Measurements from ENCODE around the gene OVOL1.

The OVOL1 gene

DNA sequence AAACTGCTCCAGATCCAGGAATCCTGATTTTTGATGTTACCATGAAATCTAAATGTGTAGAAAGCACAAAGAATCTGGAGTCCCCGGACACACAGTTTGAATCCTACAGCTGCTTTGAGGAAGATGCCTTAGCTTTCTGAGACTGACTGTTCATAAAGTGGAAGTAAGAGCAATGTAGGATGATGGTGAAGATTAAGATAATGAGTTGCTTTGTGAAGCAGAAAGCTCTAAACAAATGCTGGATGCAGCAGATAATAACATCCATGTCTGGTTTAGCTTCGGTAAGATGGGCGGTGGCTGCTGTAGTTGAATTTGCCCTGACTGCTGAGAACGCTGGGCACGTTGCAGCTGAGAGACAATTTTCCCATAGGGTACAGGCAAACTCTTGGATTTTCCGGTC, 20.1 kb downstream of the OVOL1 start (continued):
- no peak for TF ChIP-seq OSR1 (CRISPR knock-in tag; IDR thresholded peaks at IDR 0.05)

DNA sequence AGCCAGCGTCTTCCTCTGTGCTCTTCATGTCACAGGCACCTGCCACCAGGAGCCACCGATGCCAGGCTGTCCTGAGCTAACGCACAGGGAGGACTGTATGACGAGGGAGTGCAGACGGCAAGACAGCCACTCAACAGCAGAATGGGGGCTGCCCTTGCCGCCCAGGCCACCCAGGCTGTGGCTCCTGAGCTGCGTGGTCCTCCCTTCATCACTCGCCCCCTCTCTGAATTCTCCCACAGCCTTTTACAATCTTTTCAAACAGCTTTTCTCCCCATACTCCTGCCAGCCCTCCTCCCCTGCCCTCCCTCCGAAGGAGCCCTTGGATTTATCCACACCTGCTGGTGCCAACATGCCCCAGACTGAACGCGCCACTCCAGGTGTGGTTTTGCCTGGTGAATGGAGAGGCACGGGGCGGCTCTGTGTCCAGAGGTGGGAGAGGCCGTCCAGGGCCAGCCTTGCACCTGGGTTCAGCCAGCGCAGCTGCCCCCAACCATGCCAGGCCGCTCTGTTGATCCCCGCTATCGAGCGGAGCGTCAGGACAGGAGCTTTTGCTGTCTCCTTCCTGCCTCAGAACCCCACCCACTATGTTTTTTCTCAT, 22.0 kb downstream of the OVOL1 start:
- ATAC-seq = no peak; the same call in 2 of the 3 replicates
- TF ChIP-seq, protein P1, sequence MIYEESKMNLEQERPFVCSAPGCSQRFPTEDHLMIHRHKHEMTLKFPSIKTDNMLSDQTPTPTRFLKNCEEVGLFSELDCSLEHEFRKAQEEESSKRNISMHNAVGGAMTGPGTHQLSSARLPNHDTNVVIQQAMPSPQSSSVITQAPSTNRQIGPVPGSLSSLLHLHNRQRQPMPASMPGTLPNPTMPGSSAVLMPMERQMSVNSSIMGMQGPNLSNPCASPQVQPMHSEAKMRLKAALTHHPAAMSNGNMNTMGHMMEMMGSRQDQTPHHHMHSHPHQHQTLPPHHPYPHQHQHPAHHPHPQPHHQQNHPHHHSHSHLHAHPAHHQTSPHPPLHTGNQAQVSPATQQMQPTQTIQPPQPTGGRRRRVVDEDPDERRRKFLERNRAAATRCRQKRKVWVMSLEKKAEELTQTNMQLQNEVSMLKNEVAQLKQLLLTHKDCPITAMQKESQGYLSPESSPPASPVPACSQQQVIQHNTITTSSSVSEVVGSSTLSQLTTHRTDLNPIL (CRISPR knock-in tag; IDR thresholded peaks at IDR 0.05; ENCODE audit: low read depth) = no peak
- no peak for TF ChIP-seq RARB (CRISPR knock-in tag; IDR thresholded peaks at IDR 0.05)
- no peak for TF ChIP-seq ESRRG (CRISPR knock-in tag; IDR thresholded peaks at IDR 0.05)
- TF ChIP-seq ZC3H10 (CRISPR knock-in tag; IDR thresholded peaks at IDR 0.05) = no peak
- no peak for TF ChIP-seq ZFP30 (CRISPR knock-in tag; IDR thresholded peaks at IDR 0.05)
- no peak for TF ChIP-seq GLIS3 (CRISPR knock-in tag; IDR thresholded peaks at IDR 0.05)
- TF ChIP-seq ISL1 (CRISPR knock-in tag; IDR thresholded peaks at IDR 0.05) = no peak
- TF ChIP-seq, protein P2, sequence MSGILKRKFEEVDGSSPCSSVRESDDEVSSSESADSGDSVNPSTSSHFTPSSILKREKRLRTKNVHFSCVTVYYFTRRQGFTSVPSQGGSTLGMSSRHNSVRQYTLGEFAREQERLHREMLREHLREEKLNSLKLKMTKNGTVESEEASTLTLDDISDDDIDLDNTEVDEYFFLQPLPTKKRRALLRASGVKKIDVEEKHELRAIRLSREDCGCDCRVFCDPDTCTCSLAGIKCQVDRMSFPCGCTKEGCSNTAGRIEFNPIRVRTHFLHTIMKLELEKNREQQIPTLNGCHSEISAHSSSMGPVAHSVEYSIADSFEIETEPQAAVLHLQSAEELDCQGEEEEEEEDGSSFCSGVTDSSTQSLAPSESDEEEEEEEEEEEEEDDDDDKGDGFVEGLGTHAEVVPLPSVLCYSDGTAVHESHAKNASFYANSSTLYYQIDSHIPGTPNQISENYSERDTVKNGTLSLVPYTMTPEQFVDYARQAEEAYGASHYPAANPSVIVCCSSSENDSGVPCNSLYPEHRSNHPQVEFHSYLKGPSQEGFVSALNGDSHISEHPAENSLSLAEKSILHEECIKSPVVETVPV (CRISPR knock-in tag; IDR thresholded peaks at IDR 0.05) = no peak
- no peak for TF ChIP-seq BACH2 (CRISPR knock-in tag; IDR thresholded peaks at IDR 0.05; ENCODE audit: borderline replicate concordance)
- no peak for TF ChIP-seq ZNF8 (CRISPR knock-in tag; IDR thresholded peaks at IDR 0.05)

DNA sequence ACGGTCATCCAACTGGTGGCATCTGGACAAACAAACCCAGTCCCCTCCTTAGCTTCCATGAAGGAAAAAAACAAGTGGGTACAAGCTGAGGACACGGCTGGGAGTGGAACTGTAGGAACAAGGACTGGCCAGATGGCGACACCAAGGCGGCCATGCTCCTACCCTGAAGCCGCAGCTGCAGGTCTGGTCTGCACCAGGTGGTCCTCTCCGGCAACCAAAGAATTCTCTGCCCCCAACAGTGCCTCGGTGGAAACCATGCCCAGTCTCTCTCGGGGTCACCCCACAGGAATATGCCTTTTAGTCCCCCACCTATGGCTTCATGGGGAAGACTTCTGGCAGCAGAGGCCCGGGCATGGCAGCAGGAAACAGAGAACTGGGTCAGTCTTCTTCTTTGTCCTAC, 22.6 kb downstream of the OVOL1 start:
- TF ChIP-seq, protein P3, sequence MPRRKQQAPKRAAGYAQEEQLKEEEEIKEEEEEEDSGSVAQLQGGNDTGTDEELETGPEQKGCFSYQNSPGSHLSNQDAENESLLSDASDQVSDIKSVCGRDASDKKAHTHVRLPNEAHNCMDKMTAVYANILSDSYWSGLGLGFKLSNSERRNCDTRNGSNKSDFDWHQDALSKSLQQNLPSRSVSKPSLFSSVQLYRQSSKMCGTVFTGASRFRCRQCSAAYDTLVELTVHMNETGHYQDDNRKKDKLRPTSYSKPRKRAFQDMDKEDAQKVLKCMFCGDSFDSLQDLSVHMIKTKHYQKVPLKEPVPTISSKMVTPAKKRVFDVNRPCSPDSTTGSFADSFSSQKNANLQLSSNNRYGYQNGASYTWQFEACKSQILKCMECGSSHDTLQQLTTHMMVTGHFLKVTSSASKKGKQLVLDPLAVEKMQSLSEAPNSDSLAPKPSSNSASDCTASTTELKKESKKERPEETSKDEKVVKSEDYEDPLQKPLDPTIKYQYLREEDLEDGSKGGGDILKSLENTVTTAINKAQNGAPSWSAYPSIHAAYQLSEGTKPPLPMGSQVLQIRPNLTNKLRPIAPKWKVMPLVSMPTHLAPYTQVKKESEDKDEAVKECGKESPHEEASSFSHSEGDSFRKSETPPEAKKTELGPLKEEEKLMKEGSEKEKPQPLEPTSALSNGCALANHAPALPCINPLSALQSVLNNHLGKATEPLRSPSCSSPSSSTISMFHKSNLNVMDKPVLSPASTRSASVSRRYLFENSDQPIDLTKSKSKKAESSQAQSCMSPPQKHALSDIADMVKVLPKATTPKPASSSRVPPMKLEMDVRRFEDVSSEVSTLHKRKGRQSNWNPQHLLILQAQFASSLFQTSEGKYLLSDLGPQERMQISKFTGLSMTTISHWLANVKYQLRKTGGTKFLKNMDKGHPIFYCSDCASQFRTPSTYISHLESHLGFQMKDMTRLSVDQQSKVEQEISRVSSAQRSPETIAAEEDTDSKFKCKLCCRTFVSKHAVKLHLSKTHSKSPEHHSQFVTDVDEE (CRISPR knock-in tag; IDR thresholded peaks at IDR 0.05) = no peak
- TF ChIP-seq, protein P4, sequence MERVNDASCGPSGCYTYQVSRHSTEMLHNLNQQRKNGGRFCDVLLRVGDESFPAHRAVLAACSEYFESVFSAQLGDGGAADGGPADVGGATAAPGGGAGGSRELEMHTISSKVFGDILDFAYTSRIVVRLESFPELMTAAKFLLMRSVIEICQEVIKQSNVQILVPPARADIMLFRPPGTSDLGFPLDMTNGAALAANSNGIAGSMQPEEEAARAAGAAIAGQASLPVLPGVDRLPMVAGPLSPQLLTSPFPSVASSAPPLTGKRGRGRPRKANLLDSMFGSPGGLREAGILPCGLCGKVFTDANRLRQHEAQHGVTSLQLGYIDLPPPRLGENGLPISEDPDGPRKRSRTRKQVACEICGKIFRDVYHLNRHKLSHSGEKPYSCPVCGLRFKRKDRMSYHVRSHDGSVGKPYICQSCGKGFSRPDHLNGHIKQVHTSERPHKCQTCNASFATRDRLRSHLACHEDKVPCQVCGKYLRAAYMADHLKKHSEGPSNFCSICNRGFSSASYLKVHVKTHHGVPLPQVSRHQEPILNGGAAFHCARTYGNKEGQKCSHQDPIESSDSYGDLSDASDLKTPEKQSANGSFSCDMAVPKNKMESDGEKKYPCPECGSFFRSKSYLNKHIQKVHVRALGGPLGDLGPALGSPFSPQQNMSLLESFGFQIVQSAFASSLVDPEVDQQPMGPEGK (CRISPR knock-in tag; IDR thresholded peaks at IDR 0.05; ENCODE audit: borderline replicate concordance) = no peak
- TF ChIP-seq ARNTL (CRISPR knock-in tag; IDR thresholded peaks at IDR 0.05; ENCODE audit: borderline replicate concordance, low read depth) (no peak), ZFP3 (CRISPR knock-in tag; IDR thresholded peaks at IDR 0.05) (no peak), ZNF70 (CRISPR knock-in tag; IDR thresholded peaks at IDR 0.05) (no peak), ISL1 (CRISPR knock-in tag; IDR thresholded peaks at IDR 0.05) (no peak), TCF4 (CRISPR knock-in tag; IDR thresholded peaks at IDR 0.05; ENCODE audit: borderline replicate concordance) (no peak), ZFP30 (CRISPR knock-in tag; IDR thresholded peaks at IDR 0.05) (no peak), RARB (CRISPR knock-in tag; IDR thresholded peaks at IDR 0.05) (no peak), ZNF8 (CRISPR knock-in tag; IDR thresholded peaks at IDR 0.05) (no peak)
- TF ChIP-seq, protein P5, sequence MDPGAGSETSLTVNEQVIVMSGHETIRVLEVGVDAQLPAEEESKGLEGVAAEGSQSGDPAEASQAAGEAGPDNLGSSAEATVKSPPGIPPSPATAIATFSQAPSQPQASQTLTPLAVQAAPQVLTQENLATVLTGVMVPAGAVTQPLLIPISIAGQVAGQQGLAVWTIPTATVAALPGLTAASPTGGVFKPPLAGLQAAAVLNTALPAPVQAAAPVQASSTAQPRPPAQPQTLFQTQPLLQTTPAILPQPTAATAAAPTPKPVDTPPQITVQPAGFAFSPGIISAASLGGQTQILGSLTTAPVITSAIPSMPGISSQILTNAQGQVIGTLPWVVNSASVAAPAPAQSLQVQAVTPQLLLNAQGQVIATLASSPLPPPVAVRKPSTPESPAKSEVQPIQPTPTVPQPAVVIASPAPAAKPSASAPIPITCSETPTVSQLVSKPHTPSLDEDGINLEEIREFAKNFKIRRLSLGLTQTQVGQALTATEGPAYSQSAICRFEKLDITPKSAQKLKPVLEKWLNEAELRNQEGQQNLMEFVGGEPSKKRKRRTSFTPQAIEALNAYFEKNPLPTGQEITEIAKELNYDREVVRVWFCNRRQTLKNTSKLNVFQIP (CRISPR knock-in tag; IDR thresholded peaks at IDR 0.05; ENCODE audit: borderline replicate concordance, low read depth) = no peak
- TF ChIP-seq, protein P1 (CRISPR knock-in tag; IDR thresholded peaks at IDR 0.05; ENCODE audit: low read depth) = no peak
- no peak for ATAC-seq
